ENCODE data around the gene CRY2. TPM values are rescaled to one million over a fixed set of nuclear protein-coding genes. Genes with fewer than 3 reads are reported as not detected.
A peak's percentile ranks its signal among the peaks of the same experiment; 100 is the strongest.

Gene CRY2
- total RNA-seq, 1 donor from 2014 or later = 33.8 TPM

- H3K36me3 Mint-ChIP-seq = peaks cover 2% of the 10 kb centered on the region
- TF ChIP-seq CTCF (IDR thresholded peaks at IDR 0.05; ENCODE audit: unreplicated experiment) = no peak
- peaks cover 20% of the 10 kb centered on the region for H3K27me3 Mint-ChIP-seq (ENCODE audit: low read depth)
- H3K4me3 Mint-ChIP-seq = peak overlapping the region; percentile 96
- no peaks in the 10 kb centered on the region for H3K9me3 Mint-ChIP-seq
- peak; percentile 56 to 71 for DNase-seq (ENCODE audit: low spot score in 2 of 2, unreplicated experiment in 2 of 2)
- H3K4me1 Mint-ChIP-seq = peaks cover 21% of the 10 kb centered on the region
- H3K27ac Mint-ChIP-seq = peak overlapping the region; percentile 98
These were observed 71.2 kb downstream of the CRY2 start for GRCh38 chr11:45918331-45918941.

- TF ChIP-seq CTCF (IDR thresholded peaks at IDR 0.05; ENCODE audit: unreplicated experiment) = no peak
- peaks cover 21% of the 10 kb centered on the region for H3K4me1 Mint-ChIP-seq
- DNase-seq (ENCODE audit: low spot score in 2 of 2, unreplicated experiment in 2 of 2) = no peak
- peak overlapping the region; percentile 96 for H3K4me3 Mint-ChIP-seq
- no peaks in the 10 kb centered on the region for H3K9me3 Mint-ChIP-seq
- H3K36me3 Mint-ChIP-seq = no peaks in the 10 kb centered on the region
- H3K27me3 Mint-ChIP-seq (ENCODE audit: low read depth) = peaks cover 24% of the 10 kb centered on the region
- peak overlapping the region; percentile 98 for H3K27ac Mint-ChIP-seq
These were observed 71.8 kb downstream of the CRY2 start for GRCh38 chr11:45918962-45919675.

- no peak for DNase-seq (ENCODE audit: low spot score in 2 of 2, unreplicated experiment in 2 of 2)
- Mint-ChIP-seq H3K27ac (no peak overlapping the region), H3K36me3 (no peaks in the 10 kb centered on the region), H3K4me3 (peak overlapping the region; percentile 3), H3K27me3 (ENCODE audit: low read depth) (peaks cover 33% of the 10 kb centered on the region), H3K9me3 (no peaks in the 10 kb centered on the region), H3K4me1 (peaks cover 24% of the 10 kb centered on the region)
- TF ChIP-seq CTCF (IDR thresholded peaks at IDR 0.05; ENCODE audit: unreplicated experiment) = no peak
These were observed 72.7 kb downstream of the CRY2 start for GRCh38 chr11:45919806-45920530.

- H3K4me1 Mint-ChIP-seq = peaks cover 24% of the 10 kb centered on the region
- peak overlapping the region; percentile 59 for H3K4me3 Mint-ChIP-seq
- DNase-seq (ENCODE audit: low spot score in 2 of 2, unreplicated experiment in 2 of 2) = no peak
- no peaks in the 10 kb centered on the region for H3K36me3 Mint-ChIP-seq
- no peaks in the 10 kb centered on the region for H3K9me3 Mint-ChIP-seq
- no peak for TF ChIP-seq CTCF (IDR thresholded peaks at IDR 0.05; ENCODE audit: unreplicated experiment)
- peaks cover 39% of the 10 kb centered on the region for H3K27me3 Mint-ChIP-seq (ENCODE audit: low read depth)
- H3K27ac Mint-ChIP-seq = no peak overlapping the region
These were observed 73.5 kb downstream of the CRY2 start for GRCh38 chr11:45920531-45921477.
